Measurements from ENCODE around the gene CEP43. TPM values are rescaled to one million over a fixed set of nuclear protein-coding genes. Genes with fewer than 3 reads are reported as not detected.
"Not testable (repeated sequence)": the region's sequence is repeated elsewhere in the genome, so short reads cannot be mapped to it uniquely, and the experiment has no call there.

The CEP43 gene, protein sequence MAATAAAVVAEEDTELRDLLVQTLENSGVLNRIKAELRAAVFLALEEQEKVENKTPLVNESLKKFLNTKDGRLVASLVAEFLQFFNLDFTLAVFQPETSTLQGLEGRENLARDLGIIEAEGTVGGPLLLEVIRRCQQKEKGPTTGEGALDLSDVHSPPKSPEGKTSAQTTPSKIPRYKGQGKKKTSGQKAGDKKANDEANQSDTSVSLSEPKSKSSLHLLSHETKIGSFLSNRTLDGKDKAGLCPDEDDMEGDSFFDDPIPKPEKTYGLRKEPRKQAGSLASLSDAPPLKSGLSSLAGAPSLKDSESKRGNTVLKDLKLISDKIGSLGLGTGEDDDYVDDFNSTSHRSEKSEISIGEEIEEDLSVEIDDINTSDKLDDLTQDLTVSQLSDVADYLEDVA
- 13.8 and 20.6 TPM in 2 replicates for total RNA-seq

DNA sequence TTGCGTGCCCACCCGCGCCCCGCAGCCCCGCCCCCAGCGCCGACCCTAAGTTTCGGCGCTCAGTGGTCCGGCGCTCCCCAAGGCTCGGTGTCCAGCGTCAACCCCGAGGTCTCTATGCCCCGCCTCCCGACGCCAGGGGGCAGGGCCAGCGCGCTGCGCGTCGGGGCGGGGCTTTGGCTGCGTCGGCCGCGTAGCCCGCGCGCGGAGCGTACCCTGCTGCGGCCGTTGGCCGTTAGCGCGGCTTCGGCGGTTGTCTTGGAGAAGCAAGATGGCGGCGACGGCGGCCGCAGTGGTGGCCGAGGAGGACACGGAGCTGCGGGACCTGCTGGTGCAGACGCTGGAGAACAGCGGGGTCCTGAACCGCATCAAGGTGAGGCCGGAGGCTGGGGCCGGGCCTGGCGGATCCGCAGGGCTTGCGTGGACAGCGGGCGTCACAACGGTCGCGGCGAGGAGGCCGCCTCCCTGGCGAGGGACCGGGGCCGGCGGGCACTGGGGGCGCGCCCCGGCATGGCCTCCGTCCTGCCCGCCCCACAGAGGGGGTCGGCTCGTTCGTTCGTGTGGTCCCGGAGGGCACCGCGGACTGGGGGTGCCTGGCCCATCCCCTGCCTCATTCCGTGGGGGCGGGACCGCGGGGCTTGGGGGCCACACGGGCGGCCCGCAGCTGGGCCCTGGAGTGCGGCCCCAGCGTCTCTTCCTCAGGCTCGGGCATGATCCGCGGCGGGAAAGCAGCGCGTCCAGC, at the start of gene CEP43:
CEP43 (plus strand) TSS at position 253 of the 739 bp plus-strand sequence; CDS start at position 269, 16 bp downstream.
- peak; percentile 27 for DNase-seq (ENCODE audit: low read depth)
- TF ChIP-seq, protein P1, sequence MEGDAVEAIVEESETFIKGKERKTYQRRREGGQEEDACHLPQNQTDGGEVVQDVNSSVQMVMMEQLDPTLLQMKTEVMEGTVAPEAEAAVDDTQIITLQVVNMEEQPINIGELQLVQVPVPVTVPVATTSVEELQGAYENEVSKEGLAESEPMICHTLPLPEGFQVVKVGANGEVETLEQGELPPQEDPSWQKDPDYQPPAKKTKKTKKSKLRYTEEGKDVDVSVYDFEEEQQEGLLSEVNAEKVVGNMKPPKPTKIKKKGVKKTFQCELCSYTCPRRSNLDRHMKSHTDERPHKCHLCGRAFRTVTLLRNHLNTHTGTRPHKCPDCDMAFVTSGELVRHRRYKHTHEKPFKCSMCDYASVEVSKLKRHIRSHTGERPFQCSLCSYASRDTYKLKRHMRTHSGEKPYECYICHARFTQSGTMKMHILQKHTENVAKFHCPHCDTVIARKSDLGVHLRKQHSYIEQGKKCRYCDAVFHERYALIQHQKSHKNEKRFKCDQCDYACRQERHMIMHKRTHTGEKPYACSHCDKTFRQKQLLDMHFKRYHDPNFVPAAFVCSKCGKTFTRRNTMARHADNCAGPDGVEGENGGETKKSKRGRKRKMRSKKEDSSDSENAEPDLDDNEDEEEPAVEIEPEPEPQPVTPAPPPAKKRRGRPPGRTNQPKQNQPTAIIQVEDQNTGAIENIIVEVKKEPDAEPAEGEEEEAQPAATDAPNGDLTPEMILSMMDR (conservative IDR thresholded peaks at IDR 0.05; ENCODE audit: low read depth, low read length): no peak
- H3K4me3 ChIP-seq (ENCODE audit: low read depth, low read length): peak within 1 kb of the TSS; percentile 95

DNA sequence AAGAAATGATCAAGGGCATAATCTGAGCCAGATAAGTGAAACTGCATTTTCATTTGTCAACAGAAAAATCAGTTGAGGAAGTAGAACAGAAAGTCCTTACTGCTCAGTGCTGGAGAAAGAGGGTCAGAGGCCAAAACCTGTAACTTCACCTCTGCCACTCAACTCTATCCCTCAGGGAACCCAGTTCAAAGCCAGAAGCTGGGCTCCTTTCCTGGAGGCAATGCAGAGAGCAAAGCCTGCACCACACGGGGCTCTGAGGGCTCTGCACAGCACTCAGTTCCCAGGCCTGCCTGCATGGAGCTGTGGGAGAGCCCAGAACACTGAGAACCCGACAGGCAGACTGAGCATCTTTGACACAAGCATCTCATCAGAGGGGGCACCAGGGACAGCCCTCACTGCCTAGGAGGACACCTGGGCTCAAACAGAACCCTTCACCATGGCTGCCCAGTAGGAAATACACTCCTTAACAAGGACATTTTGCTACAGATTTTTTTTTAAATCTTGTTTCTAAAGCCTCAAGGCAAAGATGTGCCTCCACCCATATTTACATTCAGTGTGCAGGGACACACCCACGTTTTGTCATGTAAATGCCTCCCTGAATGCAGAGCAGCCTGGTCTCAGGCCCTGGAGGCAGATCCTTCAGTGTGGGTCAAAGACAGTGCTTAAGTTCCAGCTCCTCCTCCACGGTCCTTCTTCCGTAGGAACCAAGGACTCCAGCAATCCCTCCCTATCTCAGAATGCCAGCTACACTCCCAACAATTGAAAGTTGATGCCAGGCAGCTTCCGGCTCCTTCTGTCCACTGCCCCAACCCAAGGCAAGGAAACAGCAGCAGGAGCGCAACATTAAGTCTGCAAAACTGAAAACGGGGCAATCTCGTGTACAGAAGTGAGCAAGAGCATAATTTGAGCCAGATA, 49.4 kb upstream of the CEP43 start:
- H3K4me3 ChIP-seq (ENCODE audit: low read depth, low read length): no peak overlapping the region
- TF ChIP-seq, protein P1 (conservative IDR thresholded peaks at IDR 0.05; ENCODE audit: low read depth, low read length): no peak
- no peak for DNase-seq (ENCODE audit: low read depth)

DNA sequence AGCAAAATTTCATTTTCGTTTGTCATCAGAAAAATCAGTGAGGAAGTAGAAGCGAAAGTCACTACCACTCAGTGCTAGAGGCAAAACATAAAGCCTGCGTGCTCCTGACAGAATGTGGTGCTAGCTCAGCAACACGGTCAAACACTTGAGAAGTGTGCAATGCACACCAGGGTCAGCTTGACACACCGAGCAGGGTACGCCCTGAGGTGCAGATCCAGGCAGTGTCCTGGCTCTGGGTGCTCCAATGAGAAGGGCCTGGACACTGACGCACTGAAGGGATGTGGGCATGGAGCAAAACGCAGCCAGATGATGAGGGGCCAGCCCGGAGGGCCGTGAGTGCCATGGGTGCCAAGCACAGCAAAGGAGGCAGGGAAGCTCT, 48.8 kb upstream of the CEP43 start:
- no peak overlapping the region for H3K4me3 ChIP-seq (ENCODE audit: low read depth, low read length)
- TF ChIP-seq, protein P1 (conservative IDR thresholded peaks at IDR 0.05; ENCODE audit: low read depth, low read length): no peak
- DNase-seq (ENCODE audit: low read depth): no peak

DNA sequence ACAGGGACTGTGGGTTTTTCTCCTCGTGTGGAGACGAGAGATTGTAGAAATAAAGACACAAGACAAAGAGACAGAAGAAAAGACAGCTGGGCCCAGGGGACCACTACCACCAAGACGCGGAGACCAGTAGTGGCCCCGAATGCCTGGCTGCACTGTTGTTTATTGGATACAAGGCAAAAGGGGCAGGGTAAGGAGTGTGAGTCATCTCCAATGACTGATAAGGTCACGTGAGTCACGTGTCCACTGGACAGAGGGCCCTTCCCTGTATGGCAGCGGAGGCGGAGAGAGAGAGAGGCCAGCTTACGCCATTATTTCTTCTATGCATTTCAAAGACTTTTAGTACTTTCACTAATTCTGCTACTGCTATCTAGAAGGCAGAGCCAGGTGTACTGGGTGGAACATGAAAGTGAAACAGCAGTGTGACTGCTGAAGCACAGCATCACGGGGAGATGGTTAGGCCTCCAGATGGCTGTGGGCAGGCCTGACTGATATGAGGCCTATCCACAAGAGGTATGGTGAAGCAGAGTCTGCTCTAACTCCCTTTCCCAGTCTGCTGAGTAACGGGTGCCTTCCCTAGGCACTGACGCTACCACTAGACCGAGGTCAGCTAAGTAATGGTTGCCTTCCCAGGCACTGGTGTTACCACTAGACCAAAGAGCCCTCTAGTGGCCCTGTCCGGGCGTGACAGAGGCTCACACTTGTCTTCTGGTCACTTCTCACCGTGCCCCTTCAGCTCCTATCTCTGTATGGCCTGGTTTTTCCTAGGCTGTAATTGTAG, 48.1 kb upstream of the CEP43 start:
- DNase-seq (ENCODE audit: low read depth): not testable (repeated sequence)

DNA sequence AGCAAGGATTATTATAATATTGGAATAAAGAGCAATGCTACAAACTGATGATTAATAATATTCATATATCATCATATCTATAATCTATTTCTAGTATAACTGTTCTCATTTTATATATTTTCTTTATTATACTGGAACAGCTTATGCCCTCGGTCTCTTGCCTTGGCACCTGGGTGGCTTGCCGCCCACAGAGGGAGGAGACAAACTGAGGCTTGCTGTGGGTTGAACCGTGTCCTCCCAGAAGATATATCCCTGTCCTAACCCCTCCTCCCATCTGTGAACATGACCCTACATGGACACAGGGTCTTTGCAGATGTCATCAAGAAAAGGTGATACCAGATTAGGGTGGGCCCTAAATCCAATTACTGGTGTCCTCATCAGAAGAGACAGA, 47.5 kb upstream of the CEP43 start:
- TF ChIP-seq, protein P1 (conservative IDR thresholded peaks at IDR 0.05; ENCODE audit: low read depth, low read length): no peak
- H3K4me3 ChIP-seq (ENCODE audit: low read depth, low read length): no peak overlapping the region
- no peak for DNase-seq (ENCODE audit: low read depth)

More for the DNA sequence above, 48.1 kb upstream of the CEP43 start:
- H3K4me3 ChIP-seq (ENCODE audit: low read depth, low read length): not testable (repeated sequence)
- TF ChIP-seq, protein P1 (conservative IDR thresholded peaks at IDR 0.05; ENCODE audit: low read depth, low read length): peak; percentile 67

DNA sequence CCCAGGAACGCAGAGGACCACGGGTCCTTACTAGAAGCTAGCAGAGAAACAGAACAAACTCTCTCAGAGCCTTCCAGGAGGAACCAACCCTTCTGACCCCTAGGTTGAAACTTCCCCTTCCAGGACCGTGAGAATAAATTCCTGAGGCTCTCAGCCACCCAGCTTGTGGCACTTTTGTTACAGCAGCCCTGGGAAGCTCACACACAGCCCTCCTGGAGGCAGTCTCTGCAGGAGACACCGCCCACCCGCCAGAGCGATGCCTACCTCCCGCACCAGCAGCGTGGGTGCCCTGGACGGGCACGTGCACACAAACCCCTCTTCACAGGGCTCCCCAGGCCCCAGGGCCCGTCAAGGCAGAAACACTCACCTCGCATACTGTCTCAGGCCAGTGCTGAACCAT, 47.1 kb upstream of the CEP43 start:
- H3K4me3 ChIP-seq (ENCODE audit: low read depth, low read length): no peak overlapping the region
- TF ChIP-seq, protein P1 (conservative IDR thresholded peaks at IDR 0.05; ENCODE audit: low read depth, low read length): no peak
- DNase-seq (ENCODE audit: low read depth): no peak

All from epithelial cell of proximal tubule (primary cell).